T47D (cell line): Measurements from ENCODE around the gene GCM1.

Experiments
- DNase-seq, 2 experiments: peaks; one replicate each; pipeline versions ENCODE4 v3.0.0 to v3.0.0-alpha.2; 2011 to 2012; ENCODE audit warnings: low read depth in 1 of 2, low spot score in 1 of 2
- JUND ChIP-seq: IDR thresholded peaks from 2 replicates; pipeline ENCODE4 v1.6.1; 2012; ENCODE audit warnings: low read depth
- in situ Hi-C: cut with HindIII; loops from 2 replicates; pipeline ENCODE4 v1.10.0; 2016; ENCODE audit warnings: low sequenced_read_pairs, low pct_unique_long_range_greater_than_20kb

Gene GCM1

GRCh38 chr6:53112871-53113270, 35.8 kb downstream of the GCM1 start:
- DNase-seq = peak in 1 of 2 experiments; percentile 88
- in situ Hi-C loops = no loop called here
- TF ChIP-seq JUND = no peak

- in situ Hi-C loops = no loop called here
- TF ChIP-seq JUND = peak; percentile 62; the same call in 1 of the 2 replicates
- peak in 1 of 2 experiments; percentile 93 for DNase-seq
These were observed 36.2 kb downstream of the GCM1 start for GRCh38 chr6:53112404-53112803.

GRCh38 chr6:53111865-53112264, 36.8 kb downstream of the GCM1 start:
- no peak for DNase-seq
- in situ Hi-C loops = no loop called here
- no peak for TF ChIP-seq JUND

GRCh38 chr6:53109612-53110011, 39.0 kb downstream of the GCM1 start:
- in situ Hi-C loops = no loop called here
- DNase-seq = no peak
- no peak for TF ChIP-seq JUND

- in situ Hi-C loops = no loop called here
- TF ChIP-seq JUND = no peak
- DNase-seq = no peak
These were observed 41.5 kb downstream of the GCM1 start for GRCh38 chr6:53107091-53107490.

- no peak for DNase-seq
- TF ChIP-seq JUND = no peak
- in situ Hi-C loops = no loop called here
These were observed 43.7 kb downstream of the GCM1 start for GRCh38 chr6:53104916-53105315.

- DNase-seq = peak in 1 of 2 experiments; percentile 76
- TF ChIP-seq JUND = no peak
These were observed 44.5 kb downstream of the GCM1 start for GRCh38 chr6:53103993-53104675.

GRCh38 chr6:53101006-53101405, 47.6 kb downstream of the GCM1 start:
- DNase-seq = no peak
- in situ Hi-C loops = no loop called here
- TF ChIP-seq JUND = no peak

More at GRCh38 chr6:53103993-53104675, 44.5 kb downstream of the GCM1 start:
- in situ Hi-C loops = no loop called here

GRCh38 chr6:53100561-53100960, 48.1 kb downstream of the GCM1 start:
- DNase-seq = no peak
- TF ChIP-seq JUND = no peak
- in situ Hi-C loops = no loop called here

- no peak for DNase-seq
- in situ Hi-C loops = no loop called here
These were observed 52.9 kb downstream of the GCM1 start for GRCh38 chr6:53095716-53096115.

GRCh38 chr6:53095270-53095669, 53.4 kb downstream of the GCM1 start:
- in situ Hi-C loops = no loop called here
- no peak for DNase-seq
- TF ChIP-seq JUND = no peak

More at GRCh38 chr6:53095716-53096115, 52.9 kb downstream of the GCM1 start:
- TF ChIP-seq JUND = no peak

- in situ Hi-C loops = no loop called here
- DNase-seq = no peak
- TF ChIP-seq JUND = no peak
These were observed 58.1 kb downstream of the GCM1 start for GRCh38 chr6:53090576-53090975.

- no peak for TF ChIP-seq JUND
- in situ Hi-C loops = no loop called here
- DNase-seq = no peak
These were observed 58.7 kb downstream of the GCM1 start for GRCh38 chr6:53089948-53090347.

GRCh38 chr6:53086302-53086701, 62.3 kb downstream of the GCM1 start:
- no peak for TF ChIP-seq JUND
- DNase-seq = no peak
- in situ Hi-C loops = no loop called here

- DNase-seq = no peak
- in situ Hi-C loops = no loop called here
- no peak for TF ChIP-seq JUND
These were observed 67.8 kb downstream of the GCM1 start for GRCh38 chr6:53080813-53081212.
